Ascending aorta (tissue), 2 donors: ENCODE data around the gene STK24. TPM values are rescaled to one million over a fixed set of nuclear protein-coding genes. Genes with fewer than 3 reads are reported as not detected.
"Not testable (repeated sequence)": the region's sequence is repeated elsewhere in the genome, so short reads cannot be mapped to it uniquely, and the experiment has no call there.

Source experiments
- DNase-seq, 2 donors: peaks; one replicate each; pipeline ENCODE4 v3.0.0-alpha.2; 2019; ENCODE audit warnings: low spot score in 2 of 2
- H3K27ac ChIP-seq, 2 donors: fragments of 200-600 bp; sonication (generic); one replicate each; pipeline ENCODE4 v1.5.1; 2016 to 2017; ENCODE audit warnings: mild to moderate bottlenecking in 1 of 2
- H3K27me3 ChIP-seq: fragments of 200-600 bp; sonication (generic); one replicate; pipeline ENCODE4 v1.5.1; 2017
- H3K36me3 ChIP-seq, 2 donors: fragments of 200-600 bp; sonication (generic); one replicate each; pipeline ENCODE4 v1.5.1; 2016
- H3K4me1 ChIP-seq, 2 donors: fragments of 200-600 bp; sonication (generic); one replicate each; pipeline ENCODE4 v1.5.1; 2016 to 2017; ENCODE audit warnings: mild to moderate bottlenecking in 1 of 2
- H3K4me3 ChIP-seq, 2 donors: fragments of 200-600 bp; sonication (generic); one replicate each; pipeline ENCODE4 v1.5.1; 2016 to 2017; ENCODE audit warnings: mild to moderate bottlenecking in 1 of 2
- H3K9me3 ChIP-seq, 2 donors: fragments of 200-600 bp; sonication (generic); one replicate each; pipeline ENCODE4 v1.5.1; 2016
- CTCF ChIP-seq, 3 experiments: fragments of 200-600 bp in 2 of 3; fragments of 450-650 bp in 1 of 3; sonication (generic) in 2 of 3; IDR thresholded peaks; one replicate each; pipeline ENCODE4 v1.5.1; 2016 to 2019; ENCODE audit warnings: antibody characterized with exemption in 3 of 3, mild to moderate bottlenecking in 1 of 3, moderate library complexity in 1 of 3
- intact Hi-C: fragments of 100-400 bp; cut with DNase I; formaldehyde crosslinking; loops from one replicate; pipeline ENCODE4 v1.15.1; 2023
- total RNA-seq: library from RNA; depleted of rRNA; stranded (reverse); fragments of >200 nt; gene quantifications from one replicate; pipeline ENCODE4 v1.1.0, GENCODE V29; 2016

STK24 gene
- 35.4 TPM for total RNA-seq

- Histone ChIP-seq H3K4me3 (peak within 1 kb of the TSS; percentile 88 to 89), H3K36me3 (no peaks in the 10 kb centered on the region), H3K9me3 (no peaks in the 10 kb centered on the region), H3K27me3 (no peaks in the 10 kb centered on the region), H3K4me1 (peaks cover 0 to 24% of the 10 kb centered on the region in 2 donors), H3K27ac (peak within 1 kb of the TSS; percentile 98 to 99)
- intact Hi-C loops, result loop anchor here (5.0 to 10.0 kb wide), 5 partner anchors 125 to 1142 kb away; partner anchors contain the start of gene RAP2A
- no peak for TF ChIP-seq CTCF (IDR thresholded peaks at IDR 0.05)
- peak in 1 of 2 donors; percentile 77 for DNase-seq
These were observed at the start of gene STK24 for GRCh38 chr13:98576963-98577835. Gene STK24, minus strand, starts transcription at chr13:98577107. Its CDS starts 321 bp downstream, at chr13:98576786.

GRCh38 chr13:98626298-98626935 is 49.5 kb upstream of the STK24 start:
- DNase-seq, result no peak
- no peaks in the 10 kb centered on the region for H3K27me3 ChIP-seq
- intact Hi-C loops, result no loop called here

GRCh38 chr13:98624589-98624988 is 47.7 kb upstream of the STK24 start:
- H3K4me1 ChIP-seq, DNase-seq, H3K27me3 ChIP-seq, H3K27ac ChIP-seq, intact Hi-C loops, H3K36me3 ChIP-seq, H3K9me3 ChIP-seq, H3K4me3 ChIP-seq: not testable (repeated sequence)

More at GRCh38 chr13:98626298-98626935, 49.5 kb upstream of the STK24 start:
- no peak for TF ChIP-seq CTCF (IDR thresholded peaks at IDR 0.05)
- no peak overlapping the region for H3K4me3 ChIP-seq
- no peaks in the 10 kb centered on the region for H3K36me3 ChIP-seq
- H3K9me3 ChIP-seq, result no peaks in the 10 kb centered on the region
- peaks cover 0 to 5% of the 10 kb centered on the region in 2 donors for H3K4me1 ChIP-seq
- no peak overlapping the region for H3K27ac ChIP-seq

GRCh38 chr13:98622931-98623331 is 46.0 kb upstream of the STK24 start:
- H3K36me3 ChIP-seq, result no peaks in the 10 kb centered on the region
- H3K4me1 ChIP-seq, result peaks cover 0 to 5% of the 10 kb centered on the region in 2 donors
- no peak for DNase-seq
- H3K9me3 ChIP-seq, result no peaks in the 10 kb centered on the region
- no peak overlapping the region for H3K4me3 ChIP-seq
- H3K27me3 ChIP-seq, result no peaks in the 10 kb centered on the region
- intact Hi-C loops, result no loop called here
- no peak overlapping the region for H3K27ac ChIP-seq
- no peak for TF ChIP-seq CTCF (IDR thresholded peaks at IDR 0.05)

- no peaks in the 10 kb centered on the region for H3K27me3 ChIP-seq
- no peak overlapping the region for H3K27ac ChIP-seq
- no peak overlapping the region for H3K4me3 ChIP-seq
- no peak for DNase-seq
- H3K4me1 ChIP-seq, result peaks cover 0 to 5% of the 10 kb centered on the region in 2 donors
- intact Hi-C loops, result no loop called here
- no peaks in the 10 kb centered on the region for H3K36me3 ChIP-seq
- TF ChIP-seq CTCF (IDR thresholded peaks at IDR 0.05), result no peak
- no peaks in the 10 kb centered on the region for H3K9me3 ChIP-seq
These were observed 42.6 kb upstream of the STK24 start for GRCh38 chr13:98619556-98619955.

GRCh38 chr13:98615595-98615994 is 38.7 kb upstream of the STK24 start:
- H3K27me3 ChIP-seq, H3K36me3 ChIP-seq, DNase-seq, H3K9me3 ChIP-seq, H3K27ac ChIP-seq, H3K4me3 ChIP-seq, intact Hi-C loops, H3K4me1 ChIP-seq: not testable (repeated sequence)
